ENCODE measurements around the gene MYLK4. TPM values are rescaled to one million over a fixed set of nuclear protein-coding genes. Genes with fewer than 3 reads are reported as not detected.

Gene MYLK4
- total RNA-seq, 1 donor from 2014 or later: 0.26 TPM

DNA sequence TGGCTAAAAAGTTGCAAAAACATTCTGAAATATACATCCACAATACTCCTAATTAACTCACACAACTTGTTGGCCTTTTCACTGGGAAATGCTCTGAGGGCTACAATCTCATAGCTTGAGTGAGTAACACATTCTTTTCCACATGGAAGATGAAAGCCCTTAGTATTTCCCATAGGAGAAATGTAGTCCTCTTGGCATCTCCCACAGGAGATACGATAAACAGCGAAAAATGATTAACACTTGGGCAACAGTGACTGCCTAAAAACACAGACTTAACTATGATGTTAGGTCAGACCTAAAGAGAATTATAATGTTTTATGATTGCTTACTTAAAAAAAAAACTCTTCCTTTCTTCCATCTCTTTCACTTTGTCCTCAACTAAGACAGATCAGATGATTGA, 9.0 kb downstream of the MYLK4 start:
- Histone ChIP-seq H3K27me3 (ENCODE audit: control insufficient read depth, insufficient read depth, low read length) (no peaks in the 10 kb centered on the region), H3K36me3 (ENCODE audit: control insufficient read depth, insufficient read depth, low read length) (no peaks in the 10 kb centered on the region), H3K4me3 (ENCODE audit: low read depth, low read length) (no peak overlapping the region)
- DNase-seq (ENCODE audit: low read depth) (no peak), FAIRE-seq (no peak)
- TF ChIP-seq, protein P1, sequence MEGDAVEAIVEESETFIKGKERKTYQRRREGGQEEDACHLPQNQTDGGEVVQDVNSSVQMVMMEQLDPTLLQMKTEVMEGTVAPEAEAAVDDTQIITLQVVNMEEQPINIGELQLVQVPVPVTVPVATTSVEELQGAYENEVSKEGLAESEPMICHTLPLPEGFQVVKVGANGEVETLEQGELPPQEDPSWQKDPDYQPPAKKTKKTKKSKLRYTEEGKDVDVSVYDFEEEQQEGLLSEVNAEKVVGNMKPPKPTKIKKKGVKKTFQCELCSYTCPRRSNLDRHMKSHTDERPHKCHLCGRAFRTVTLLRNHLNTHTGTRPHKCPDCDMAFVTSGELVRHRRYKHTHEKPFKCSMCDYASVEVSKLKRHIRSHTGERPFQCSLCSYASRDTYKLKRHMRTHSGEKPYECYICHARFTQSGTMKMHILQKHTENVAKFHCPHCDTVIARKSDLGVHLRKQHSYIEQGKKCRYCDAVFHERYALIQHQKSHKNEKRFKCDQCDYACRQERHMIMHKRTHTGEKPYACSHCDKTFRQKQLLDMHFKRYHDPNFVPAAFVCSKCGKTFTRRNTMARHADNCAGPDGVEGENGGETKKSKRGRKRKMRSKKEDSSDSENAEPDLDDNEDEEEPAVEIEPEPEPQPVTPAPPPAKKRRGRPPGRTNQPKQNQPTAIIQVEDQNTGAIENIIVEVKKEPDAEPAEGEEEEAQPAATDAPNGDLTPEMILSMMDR (IDR thresholded peaks at IDR 0.05; ENCODE audit: insufficient read depth, low read length, severe bottlenecking): no peak

DNA sequence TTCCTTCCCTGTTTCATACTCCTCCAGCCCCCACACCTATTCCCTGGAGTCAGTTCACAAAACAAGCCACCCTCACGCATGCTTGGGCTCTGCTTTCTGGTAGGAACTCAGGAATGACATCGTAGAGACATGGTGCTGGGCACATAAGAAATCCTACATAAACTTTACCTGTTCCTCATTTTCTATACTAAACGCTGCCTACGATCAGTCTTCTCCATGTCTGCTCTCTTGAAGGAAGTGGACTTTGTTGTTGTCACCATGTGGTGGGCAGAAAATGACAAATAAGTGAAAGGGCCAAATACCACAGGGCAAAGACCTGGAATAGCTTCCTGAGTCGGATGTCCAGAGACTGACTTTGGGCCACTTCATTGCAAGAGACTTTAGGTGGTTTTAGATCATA, 10.1 kb downstream of the MYLK4 start:
- FAIRE-seq: no peak
- no peaks in the 10 kb centered on the region for H3K36me3 ChIP-seq (ENCODE audit: control insufficient read depth, insufficient read depth, low read length)
- no peaks in the 10 kb centered on the region for H3K27me3 ChIP-seq (ENCODE audit: control insufficient read depth, insufficient read depth, low read length)
- no peak for DNase-seq (ENCODE audit: low read depth)
- no peak overlapping the region for H3K4me3 ChIP-seq (ENCODE audit: low read depth, low read length)
- TF ChIP-seq, protein P1 (IDR thresholded peaks at IDR 0.05; ENCODE audit: insufficient read depth, low read length, severe bottlenecking): no peak

DNA sequence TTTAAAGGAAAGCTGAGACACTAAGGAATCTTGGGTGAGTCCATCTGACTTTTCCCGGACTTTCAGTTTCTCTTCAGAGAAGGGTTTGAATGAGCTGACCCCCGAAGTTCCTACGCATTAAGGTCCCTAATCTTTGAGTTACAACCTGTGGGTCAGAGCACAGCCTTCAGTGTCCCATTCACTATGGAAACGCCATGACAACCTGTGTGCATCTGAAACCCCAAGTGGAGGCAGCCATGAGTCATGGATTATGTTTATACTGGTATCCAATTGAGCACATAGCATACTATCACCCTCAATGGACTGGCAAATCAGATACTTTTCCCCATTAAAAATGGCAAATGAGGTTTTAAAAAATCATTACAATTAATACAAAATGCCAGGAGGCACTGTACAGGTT, 11.4 kb downstream of the MYLK4 start:
- TF ChIP-seq, protein P1 (IDR thresholded peaks at IDR 0.05; ENCODE audit: insufficient read depth, low read length, severe bottlenecking): no peak
- Histone ChIP-seq H3K27me3 (ENCODE audit: control insufficient read depth, insufficient read depth, low read length) (no peaks in the 10 kb centered on the region), H3K36me3 (ENCODE audit: control insufficient read depth, insufficient read depth, low read length) (no peaks in the 10 kb centered on the region), H3K4me3 (ENCODE audit: low read depth, low read length) (no peak overlapping the region)
- FAIRE-seq (no peak), DNase-seq (ENCODE audit: low read depth) (peak; percentile 17)

DNA sequence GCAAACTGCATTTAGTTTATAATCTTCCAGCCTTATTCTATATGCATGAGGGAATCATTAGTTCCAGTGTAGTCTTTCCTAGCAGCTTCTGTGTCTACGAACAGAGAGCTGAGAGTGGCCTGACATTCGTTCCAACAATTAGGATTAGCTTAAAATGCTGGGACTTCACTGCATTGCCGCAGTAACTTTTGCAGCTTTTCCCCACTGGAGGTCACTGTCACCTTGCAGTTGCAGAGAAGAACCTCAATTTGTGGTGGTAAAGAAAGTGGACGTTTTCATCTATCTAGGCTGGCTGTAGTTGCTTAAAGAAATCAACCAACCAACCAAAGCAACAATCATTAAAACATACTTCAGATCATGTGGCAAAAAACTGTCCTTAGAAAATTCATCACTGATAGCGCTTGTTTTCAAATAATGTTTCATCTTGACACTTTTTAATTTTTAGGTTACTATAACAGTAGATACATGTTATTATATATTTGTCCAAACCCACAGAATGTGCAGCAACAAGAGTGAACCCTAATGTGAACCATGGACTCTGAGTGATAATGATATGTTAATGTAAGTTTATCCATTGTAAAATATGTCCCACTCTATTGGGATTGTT, 12.2 kb downstream of the MYLK4 start:
- FAIRE-seq (no peak), DNase-seq (ENCODE audit: low read depth) (peak; percentile 56)

DNA sequence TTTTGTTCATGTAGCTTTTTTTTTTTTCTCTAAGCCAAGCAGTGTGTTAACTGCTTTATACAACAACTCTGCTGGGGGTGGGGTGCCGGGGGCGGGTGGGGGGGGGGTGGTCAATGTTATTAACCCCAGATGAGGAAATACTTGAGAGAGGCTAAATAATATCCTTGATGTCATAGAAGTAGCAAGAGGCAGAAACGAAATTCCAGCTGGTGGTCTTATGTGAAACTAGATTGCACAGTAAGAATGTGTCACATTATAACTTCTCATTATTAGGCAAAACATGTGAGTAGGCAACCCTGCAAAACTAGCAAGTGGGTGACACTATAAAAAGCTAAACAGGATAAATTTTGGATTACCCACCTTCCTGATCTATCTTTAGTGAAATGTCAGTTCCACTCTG, 12.8 kb downstream of the MYLK4 start:
- TF ChIP-seq, protein P1 (IDR thresholded peaks at IDR 0.05; ENCODE audit: insufficient read depth, low read length, severe bottlenecking): no peak
- Histone ChIP-seq H3K4me3 (ENCODE audit: low read depth, low read length) (no peak overlapping the region), H3K36me3 (ENCODE audit: control insufficient read depth, insufficient read depth, low read length) (no peaks in the 10 kb centered on the region), H3K27me3 (ENCODE audit: control insufficient read depth, insufficient read depth, low read length) (no peaks in the 10 kb centered on the region)
- FAIRE-seq (no peak), DNase-seq (ENCODE audit: low read depth) (no peak)

More for the DNA sequence above, 12.2 kb downstream of the MYLK4 start:
- TF ChIP-seq, protein P1 (IDR thresholded peaks at IDR 0.05; ENCODE audit: insufficient read depth, low read length, severe bottlenecking): peak; percentile 67
- Histone ChIP-seq H3K4me3 (ENCODE audit: low read depth, low read length) (no peak overlapping the region), H3K36me3 (ENCODE audit: control insufficient read depth, insufficient read depth, low read length) (no peaks in the 10 kb centered on the region), H3K27me3 (ENCODE audit: control insufficient read depth, insufficient read depth, low read length) (no peaks in the 10 kb centered on the region)

All from bronchial epithelial cell (primary cell).